Measurements from ENCODE around the gene SMARCB1. TPM values are rescaled to one million over a fixed set of nuclear protein-coding genes. Genes with fewer than 3 reads are reported as not detected.

Gene SMARCB1
- total and polyA plus RNA-seq, 2 of the 4 experiments (the other 2 are of a cell fraction): 110 to 159 TPM

DNA sequence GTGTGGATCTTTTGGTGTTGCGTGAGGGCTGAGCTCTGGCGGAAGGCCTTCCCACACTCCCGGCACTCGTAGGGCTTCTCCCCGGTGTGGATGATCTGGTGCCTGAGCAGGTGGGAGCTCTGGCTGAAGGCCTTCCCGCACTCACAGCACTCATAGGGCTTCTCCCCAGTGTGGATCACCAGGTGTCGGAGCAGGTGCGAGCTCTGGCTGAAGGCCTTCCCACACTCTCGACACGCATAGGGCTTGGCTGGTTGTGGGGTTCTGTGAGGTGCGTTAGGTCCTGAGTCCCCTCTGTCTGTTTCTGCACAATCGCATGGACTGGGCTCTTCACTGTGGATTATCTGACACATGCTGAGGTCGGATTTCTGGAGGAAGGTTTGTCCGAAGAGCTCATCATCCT lies 42.3 kb upstream of the SMARCB1 start:
- no peak overlapping the region for H2AK5ac ChIP-seq (ENCODE audit: low read depth, low read length)
- H4K91ac ChIP-seq (ENCODE audit: insufficient read depth, low read depth, low read length): no peak overlapping the region
- no peak overlapping the region for H2AK9ac ChIP-seq (replicated peaks; ENCODE audit: low read depth, low read length, poor library complexity)
- intact Hi-C loops (cut with micrococcal nuclease) (no loop called here), dilution Hi-C loops (cut with HindIII; ENCODE audit: low sequenced_read_pairs, unreplicated experiment) (no loop called here), in situ Hi-C loops (cut with MboI; ENCODE audit: low sequenced_read_pairs) (no loop called here)
- H2BK120ac ChIP-seq (ENCODE audit: low read depth, low read length): no peak overlapping the region
- no peak overlapping the region for H2BK15ac ChIP-seq (ENCODE audit: low read depth, low read length)
- H3K9ac ChIP-seq (ENCODE audit: low read depth, low read length): no peak overlapping the region
- ChIA-PET POLR2A (ENCODE audit: unreplicated experiment) (no interaction called here), CTCF (interaction anchor here (1.2 kb wide), 1 partner anchor 15 kb away, joined by 4 read pairs; no protein-coding TSS in a partner anchor)
- DNase-seq (no peak), ATAC-seq (ENCODE audit: low read depth) (no peak)
- H3K27me3 ChIP-seq (ENCODE audit: control insufficient read depth, insufficient read depth, low read length): no peaks in the 10 kb centered on the region
- no peak overlapping the region for H3K4ac ChIP-seq (ENCODE audit: low read depth, low read length)
- H4K8ac ChIP-seq (ENCODE audit: low read depth in 2 of 2, low read length in 2 of 2): no peak overlapping the region
- no peak overlapping the region for H2BK5ac ChIP-seq (ENCODE audit: low read depth, low read length, poor library complexity, severe bottlenecking)
- no peak overlapping the region for H3K23ac ChIP-seq (ENCODE audit: low read depth, low read length)
- peaks cover 4% of the 10 kb centered on the region; the same call in 1 of the 2 replicates for H3K9me3 ChIP-seq (ENCODE audit: control insufficient read depth, insufficient read depth, low read length)
- peaks cover 4 to 19% of the 10 kb centered on the region in 2 experiments; a peak in 3 of 4 replicates for H3K79me1 ChIP-seq (ENCODE audit: low read depth in 1 of 2, low read length in 2 of 2)
- BruUV-seq (replicated peaks): no TSS peak
- no peak overlapping the region for H2AFZ ChIP-seq (replicated peaks; ENCODE audit: low read length, poor library complexity)
- TF ChIP-seq ELK1 (IDR thresholded peaks at IDR 0.05; ENCODE audit: borderline replicate concordance, low read depth, low read length): no peak
- TF ChIP-seq, protein P1, sequence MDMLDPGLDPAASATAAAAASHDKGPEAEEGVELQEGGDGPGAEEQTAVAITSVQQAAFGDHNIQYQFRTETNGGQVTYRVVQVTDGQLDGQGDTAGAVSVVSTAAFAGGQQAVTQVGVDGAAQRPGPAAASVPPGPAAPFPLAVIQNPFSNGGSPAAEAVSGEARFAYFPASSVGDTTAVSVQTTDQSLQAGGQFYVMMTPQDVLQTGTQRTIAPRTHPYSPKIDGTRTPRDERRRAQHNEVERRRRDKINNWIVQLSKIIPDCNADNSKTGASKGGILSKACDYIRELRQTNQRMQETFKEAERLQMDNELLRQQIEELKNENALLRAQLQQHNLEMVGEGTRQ (IDR thresholded peaks at IDR 0.05; ENCODE audit: low read depth, low read length): no peak
- TF ChIP-seq, protein P2, sequence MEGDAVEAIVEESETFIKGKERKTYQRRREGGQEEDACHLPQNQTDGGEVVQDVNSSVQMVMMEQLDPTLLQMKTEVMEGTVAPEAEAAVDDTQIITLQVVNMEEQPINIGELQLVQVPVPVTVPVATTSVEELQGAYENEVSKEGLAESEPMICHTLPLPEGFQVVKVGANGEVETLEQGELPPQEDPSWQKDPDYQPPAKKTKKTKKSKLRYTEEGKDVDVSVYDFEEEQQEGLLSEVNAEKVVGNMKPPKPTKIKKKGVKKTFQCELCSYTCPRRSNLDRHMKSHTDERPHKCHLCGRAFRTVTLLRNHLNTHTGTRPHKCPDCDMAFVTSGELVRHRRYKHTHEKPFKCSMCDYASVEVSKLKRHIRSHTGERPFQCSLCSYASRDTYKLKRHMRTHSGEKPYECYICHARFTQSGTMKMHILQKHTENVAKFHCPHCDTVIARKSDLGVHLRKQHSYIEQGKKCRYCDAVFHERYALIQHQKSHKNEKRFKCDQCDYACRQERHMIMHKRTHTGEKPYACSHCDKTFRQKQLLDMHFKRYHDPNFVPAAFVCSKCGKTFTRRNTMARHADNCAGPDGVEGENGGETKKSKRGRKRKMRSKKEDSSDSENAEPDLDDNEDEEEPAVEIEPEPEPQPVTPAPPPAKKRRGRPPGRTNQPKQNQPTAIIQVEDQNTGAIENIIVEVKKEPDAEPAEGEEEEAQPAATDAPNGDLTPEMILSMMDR (conservative IDR thresholded peaks at IDR 0.05; ENCODE audit: low read depth, low read length): no peak
- no peak for TF ChIP-seq BHLHE40 (IDR thresholded peaks at IDR 0.05; ENCODE audit: low read depth, low read length)
- TF ChIP-seq RFX5 (IDR thresholded peaks at IDR 0.05; ENCODE audit: low read depth, low read length): no peak
- no peak for TF ChIP-seq MAZ (IDR thresholded peaks at IDR 0.05; ENCODE audit: borderline replicate concordance, low read depth, low read length)
- no peak for TF ChIP-seq SMC3 (IDR thresholded peaks at IDR 0.05; ENCODE audit: low read depth, low read length)
- TF ChIP-seq FOS (IDR thresholded peaks at IDR 0.05; ENCODE audit: low read depth, low read length): no peak
- TF ChIP-seq POLR2A (IDR thresholded peaks at IDR 0.05; ENCODE audit: low read depth, low read length): no peak
- no peak for TF ChIP-seq RAD21 (IDR thresholded peaks at IDR 0.05; ENCODE audit: low read length)
- no peak for TF ChIP-seq RCOR1 (IDR thresholded peaks at IDR 0.05; ENCODE audit: insufficient replicate concordance, low read length)
- no peak for TF ChIP-seq NFE2L2 (IDR thresholded peaks at IDR 0.05; ENCODE audit: low read depth, low read length)
- no peak for TF ChIP-seq CEBPB (IDR thresholded peaks at IDR 0.05; ENCODE audit: low read depth, low read length)
- TF ChIP-seq MXI1 (IDR thresholded peaks at IDR 0.05; ENCODE audit: borderline replicate concordance, low read depth, low read length): no peak
- no peak for TF ChIP-seq CHD1 (IDR thresholded peaks at IDR 0.05; ENCODE audit: low read depth, low read length)
- no peak for TF ChIP-seq MAFK (IDR thresholded peaks at IDR 0.05; ENCODE audit: low read depth, low read length)
- no peak overlapping the region for H3K18ac ChIP-seq (ENCODE audit: low read depth, low read length)
- no peak overlapping the region for H3K4me3 ChIP-seq (ENCODE audit: insufficient read depth, low read depth, low read length)
- H3K56ac ChIP-seq (ENCODE audit: extremely low read depth, insufficient read depth, low read length): no peak overlapping the region
- H2BK20ac ChIP-seq (ENCODE audit: low read depth, low read length): no peak overlapping the region
- no peaks in the 10 kb centered on the region for H3K4me1 ChIP-seq (ENCODE audit: control insufficient read depth, insufficient read depth, low read length)
- H3K4me2 ChIP-seq (ENCODE audit: low read depth, low read length): no peak overlapping the region
- H3K27ac ChIP-seq (ENCODE audit: insufficient read depth, low read length): no peak overlapping the region
- H3K36me3 ChIP-seq (ENCODE audit: control insufficient read depth, insufficient read depth, low read length): peaks cover 31% of the 10 kb centered on the region
- no peaks in the 10 kb centered on the region for H4K20me1 ChIP-seq (ENCODE audit: insufficient read depth, low read length)
- H3K14ac ChIP-seq (replicated peaks; ENCODE audit: low read depth, low read length): no peak overlapping the region
- peaks cover 5% of the 10 kb centered on the region for H3K9me1 ChIP-seq (ENCODE audit: insufficient read depth, low read length)
- 100% methylated on average over 4 of the region's 14 CpGs; no CpG with 5 or more reads in 1 of the 2 experiments for WGBS, 2 experiments (ENCODE audit: extremely low coverage in 2 of 2, insufficient read length in 1 of 2)
- no peak overlapping the region for H4K5ac ChIP-seq (ENCODE audit: low read depth, low read length)
